Fibroblast of the aortic adventitia (primary cell): ENCODE data around the gene WBP4. TPM values are rescaled to one million over a fixed set of nuclear protein-coding genes. Genes with fewer than 3 reads are reported as not detected.
A peak's percentile ranks its signal among the peaks of the same experiment; 100 is the strongest.

Experiments
- DNase-seq: peaks from one replicate; pipeline ENCODE4 v3.0.0-alpha.2; 2010; ENCODE audit warnings: low read depth
- H3K4me3 ChIP-seq: 2 replicates; pipeline ENCODE4 v1.5.1; 2011; ENCODE audit warnings: low read depth, mild to moderate bottlenecking, control low read depth, low read length, moderate library complexity
- total RNA-seq: library from RNA; depleted of rRNA; stranded (reverse); fragments of >200 nt; gene quantifications from 2 replicates; pipeline ENCODE4 v1.2.3, GENCODE V29; 2012; ENCODE audit warnings: low replicate concordance
- TF ChIP-seq, protein P1 (sequence below): IDR thresholded peaks from 2 replicates; pipeline ENCODE4 v1.5.1; 2011; ENCODE audit warnings: mild to moderate bottlenecking, low read length, control low read depth, inconsistent platforms; ENCODE audit not compliant: insufficient read depth

Gene WBP4
- total RNA-seq, 1 donor = 10.5 TPM

- peak; percentile 79 for DNase-seq
- TF ChIP-seq, protein P1, sequence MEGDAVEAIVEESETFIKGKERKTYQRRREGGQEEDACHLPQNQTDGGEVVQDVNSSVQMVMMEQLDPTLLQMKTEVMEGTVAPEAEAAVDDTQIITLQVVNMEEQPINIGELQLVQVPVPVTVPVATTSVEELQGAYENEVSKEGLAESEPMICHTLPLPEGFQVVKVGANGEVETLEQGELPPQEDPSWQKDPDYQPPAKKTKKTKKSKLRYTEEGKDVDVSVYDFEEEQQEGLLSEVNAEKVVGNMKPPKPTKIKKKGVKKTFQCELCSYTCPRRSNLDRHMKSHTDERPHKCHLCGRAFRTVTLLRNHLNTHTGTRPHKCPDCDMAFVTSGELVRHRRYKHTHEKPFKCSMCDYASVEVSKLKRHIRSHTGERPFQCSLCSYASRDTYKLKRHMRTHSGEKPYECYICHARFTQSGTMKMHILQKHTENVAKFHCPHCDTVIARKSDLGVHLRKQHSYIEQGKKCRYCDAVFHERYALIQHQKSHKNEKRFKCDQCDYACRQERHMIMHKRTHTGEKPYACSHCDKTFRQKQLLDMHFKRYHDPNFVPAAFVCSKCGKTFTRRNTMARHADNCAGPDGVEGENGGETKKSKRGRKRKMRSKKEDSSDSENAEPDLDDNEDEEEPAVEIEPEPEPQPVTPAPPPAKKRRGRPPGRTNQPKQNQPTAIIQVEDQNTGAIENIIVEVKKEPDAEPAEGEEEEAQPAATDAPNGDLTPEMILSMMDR = no peak
- H3K4me3 ChIP-seq = peak overlapping the region; percentile 86
These were observed 867 bp downstream of the WBP4 start for GRCh38 chr13:41061914-41062837.

DNA sequence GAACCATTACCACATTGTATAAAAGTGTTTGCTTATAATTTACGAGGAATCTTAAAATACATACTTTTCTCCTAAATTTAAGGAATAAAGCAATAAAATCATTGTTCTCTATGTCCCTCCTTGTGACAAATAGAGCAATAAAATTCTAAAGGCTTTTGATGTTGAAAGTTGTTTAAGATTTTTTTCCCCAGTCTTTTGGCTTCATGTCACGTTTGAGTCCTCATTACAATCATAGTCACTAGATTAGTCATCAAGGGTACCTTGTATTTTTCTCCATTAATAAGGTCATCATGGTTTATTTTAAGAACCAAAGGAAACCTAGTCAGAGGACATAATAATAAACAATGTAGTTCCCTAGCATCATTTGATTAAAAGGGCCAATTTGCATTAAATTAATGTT is 3.2 kb downstream of the WBP4 start:
- TF ChIP-seq, protein P1 = no peak
- H3K4me3 ChIP-seq = no peak overlapping the region
- DNase-seq = peak; percentile 79

- TF ChIP-seq, protein P1 = no peak
- peak; percentile 83 for DNase-seq
- H3K4me3 ChIP-seq = no peak overlapping the region
These were observed 3.8 kb downstream of the WBP4 start for GRCh38 chr13:41065078-41065477.

GRCh38 chr13:41074523-41074922 is 13.2 kb downstream of the WBP4 start:
- no peak for DNase-seq
- H3K4me3 ChIP-seq = no peak overlapping the region
- TF ChIP-seq, protein P1 = no peak

DNA sequence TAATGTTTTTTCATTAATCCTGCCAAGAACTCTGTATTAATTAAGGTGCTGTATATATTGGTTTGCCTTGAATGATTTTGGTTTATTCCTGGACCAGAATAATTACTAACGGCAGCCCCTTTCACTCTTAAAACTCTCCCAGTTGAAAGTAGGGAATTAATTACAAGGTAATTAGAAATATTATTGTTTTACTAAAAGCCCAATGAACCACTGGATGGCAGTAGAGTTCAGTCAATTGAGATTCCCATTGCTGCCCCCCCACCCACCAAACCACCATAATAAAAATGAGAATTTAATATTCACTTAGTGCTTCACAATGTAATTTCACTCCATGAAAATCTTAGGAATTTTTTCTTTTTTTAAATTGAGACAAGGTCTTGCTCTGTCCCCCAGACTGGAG is 13.7 kb downstream of the WBP4 start:
- no peak overlapping the region for H3K4me3 ChIP-seq
- TF ChIP-seq, protein P1 = peak; percentile 52
- peak; percentile 60 for DNase-seq

- no peak for DNase-seq
- no peak overlapping the region for H3K4me3 ChIP-seq
- TF ChIP-seq, protein P1 = no peak
These were observed 14.2 kb downstream of the WBP4 start for GRCh38 chr13:41075485-41075884.
